H9 (cell line): ENCODE measurements around the gene ABHD12. TPM values are rescaled to one million over a fixed set of nuclear protein-coding genes. Genes with fewer than 3 reads are reported as not detected.

ENCODE experiments used
- DNase-seq: peaks from one replicate; pipeline ENCODE4 v3.0.0-alpha.2; 2017
- H2AFZ ChIP-seq: one replicate; pipeline ENCODE4 v1.6.1; 2013; ENCODE audit warnings: mild to moderate bottlenecking, low read length, control low read depth, moderate library complexity
- H2AK5ac ChIP-seq: 2 replicates; pipeline ENCODE4 v1.6.1; 2013; ENCODE audit warnings: low read length, control low read depth, mixed read lengths; ENCODE audit not compliant: insufficient read length
- H2BK120ac ChIP-seq: one replicate; pipeline ENCODE4 v1.6.1; 2013; ENCODE audit warnings: low read depth, mild to moderate bottlenecking, low read length, control low read depth, inconsistent platforms; ENCODE audit not compliant: poor library complexity, severe bottlenecking
- H2BK12ac ChIP-seq: 2 replicates; pipeline ENCODE4 v1.6.1; 2013; ENCODE audit warnings: low read length, control low read depth, mixed read lengths, low read depth; ENCODE audit not compliant: insufficient read length
- H2BK15ac ChIP-seq: 2 replicates; pipeline ENCODE4 v1.6.1; 2013; ENCODE audit warnings: low read depth, low read length, control low read depth
- H2BK20ac ChIP-seq: one replicate; pipeline ENCODE4 v1.6.1; 2013; ENCODE audit warnings: low read depth, mild to moderate bottlenecking, low read length, control low read depth, inconsistent platforms; ENCODE audit not compliant: poor library complexity, severe bottlenecking
- H2BK5ac ChIP-seq: 2 replicates; pipeline ENCODE4 v1.6.1; 2013; ENCODE audit warnings: low read length, control low read depth, mixed read lengths; ENCODE audit not compliant: insufficient read length
- H3K14ac ChIP-seq: 2 replicates; pipeline ENCODE4 v1.6.1; 2013; ENCODE audit warnings: low read length, control low read depth; ENCODE audit not compliant: insufficient read depth
- H3K18ac ChIP-seq: 2 replicates; pipeline ENCODE4 v1.6.1; 2013; ENCODE audit warnings: low read depth, mild to moderate bottlenecking, mixed read lengths, low read length, control low read depth; ENCODE audit not compliant: insufficient read length
- H3K23ac ChIP-seq: 2 replicates; pipeline ENCODE4 v1.6.1; 2013; ENCODE audit warnings: low read length, control low read depth, mixed read lengths, low read depth; ENCODE audit not compliant: insufficient read length
- H3K23me2 ChIP-seq: 2 replicates; pipeline ENCODE4 v1.6.1; 2013; ENCODE audit warnings: low read depth, mild to moderate bottlenecking, mixed read lengths, low read length, control low read depth; ENCODE audit not compliant: insufficient read length, poor library complexity, severe bottlenecking
- H3K27ac ChIP-seq: 2 replicates; pipeline ENCODE4 v1.5.1; 2013; ENCODE audit warnings: low read length, control low read depth, mixed read lengths, low read depth; ENCODE audit not compliant: insufficient read length
- H3K27me3 ChIP-seq: 2 replicates; pipeline ENCODE4 v1.6.1; 2013; ENCODE audit warnings: low read length, control low read depth, inconsistent platforms; ENCODE audit not compliant: insufficient read depth
- H3K4ac ChIP-seq: 2 replicates; pipeline ENCODE4 v1.6.1; 2013; ENCODE audit warnings: low read depth, mild to moderate bottlenecking, control low read depth, inconsistent platforms, low read length, moderate library complexity
- H3K4me1 ChIP-seq: 2 replicates; pipeline ENCODE4 v1.6.1; 2013; ENCODE audit warnings: low read length, control low read depth, inconsistent platforms; ENCODE audit not compliant: insufficient read depth
- H3K4me2 ChIP-seq: 2 replicates; pipeline ENCODE4 v1.6.1; 2013; ENCODE audit warnings: low read length, control low read depth, mixed read lengths; ENCODE audit not compliant: insufficient read length, insufficient read depth
- H3K56ac ChIP-seq: 2 replicates; pipeline ENCODE4 v1.6.1; 2013; ENCODE audit warnings: low read depth, mild to moderate bottlenecking, mixed read lengths, low read length, control low read depth; ENCODE audit not compliant: insufficient read length
- H3K79me1 ChIP-seq: 2 replicates; pipeline ENCODE4 v1.6.1; 2013; ENCODE audit warnings: low read depth, mild to moderate bottlenecking, moderate library complexity, low read length, control low read depth, inconsistent platforms; ENCODE audit not compliant: insufficient read depth, poor library complexity, severe bottlenecking
- H3K79me2 ChIP-seq: 2 replicates; pipeline ENCODE4 v1.6.1; 2013; ENCODE audit warnings: low read length, control low read depth, inconsistent platforms; ENCODE audit not compliant: insufficient read depth
- H3K9ac ChIP-seq: 2 replicates; pipeline ENCODE4 v1.6.1; 2013; ENCODE audit warnings: low read length, control low read depth, mixed read lengths; ENCODE audit not compliant: insufficient read length; ENCODE audit errors: extremely low read depth
- H3K9me3 ChIP-seq: one replicate; pipeline ENCODE4 v1.6.1; 2013; ENCODE audit warnings: low read depth, low read length, inconsistent platforms; ENCODE audit not compliant: control insufficient read depth
- H3T11ph ChIP-seq: one replicate; pipeline ENCODE4 v1.6.1; 2013; ENCODE audit warnings: mild to moderate bottlenecking, low read length, control low read depth, inconsistent platforms
- H4K20me1 ChIP-seq: one replicate; pipeline ENCODE4 v1.6.1; 2013; ENCODE audit not compliant: control insufficient read depth, insufficient read length, insufficient read depth
- H4K5ac ChIP-seq: 2 replicates; pipeline ENCODE4 v1.6.1; 2013; ENCODE audit warnings: low read depth, mild to moderate bottlenecking, mixed read lengths, low read length, control low read depth; ENCODE audit not compliant: insufficient read length
- H4K8ac ChIP-seq: replicated peaks from 2 replicates; pipeline ENCODE4 v1.6.1; 2013; ENCODE audit warnings: low read length, control low read depth, mixed read lengths, low read depth; ENCODE audit not compliant: insufficient read length
- H4K91ac ChIP-seq: 2 replicates; pipeline ENCODE4 v1.6.1; 2013; ENCODE audit warnings: low read depth, mild to moderate bottlenecking, moderate library complexity, mixed read lengths, low read length, control low read depth; ENCODE audit not compliant: insufficient read length
- H3K27ac Mint-ChIP-seq, 3 experiments: 2 replicates in 2 of 3; 3 replicates in 1 of 3; pipeline ENCODE4 v1.8.0; 2020 to 2021; ENCODE audit warnings: mixed read lengths in 3 of 3, mild to moderate bottlenecking in 1 of 3, moderate library complexity in 1 of 3
- H3K27me3 Mint-ChIP-seq: 2 replicates; pipeline ENCODE4 v1.8.0; 2021; ENCODE audit warnings: low read depth, mild to moderate bottlenecking, moderate library complexity, mixed read lengths
- H3K36me3 Mint-ChIP-seq, 3 experiments: 2 replicates in 2 of 3; 3 replicates in 1 of 3; pipeline ENCODE4 v1.8.0; 2020 to 2021; ENCODE audit warnings: low read depth in 3 of 3, mixed read lengths in 3 of 3; ENCODE audit not compliant: insufficient read depth in 1 of 3
- H3K4me1 Mint-ChIP-seq, 2 experiments: 2 replicates each; pipeline ENCODE4 v1.8.0; 2020; ENCODE audit warnings: mixed read lengths in 2 of 2
- H3K4me3 Mint-ChIP-seq, 2 experiments: 2 replicates in 1 of 2; 3 replicates in 1 of 2; pipeline ENCODE4 v1.8.0; 2020 to 2021; ENCODE audit warnings: mild to moderate bottlenecking in 2 of 2, mixed read lengths in 2 of 2, moderate library complexity in 1 of 2
- H3K9me3 Mint-ChIP-seq, 2 experiments: 2 replicates in 1 of 2; 3 replicates in 1 of 2; pipeline ENCODE4 v1.8.0; 2020; ENCODE audit warnings: mild to moderate bottlenecking in 2 of 2, mixed read lengths in 2 of 2, moderate library complexity in 1 of 2
- CTCF ChIP-seq: fragments of 200-600 bp; sonication (generic); conservative IDR thresholded peaks from 3 replicates; pipeline ENCODE4 v1.8.0; 2021; ENCODE audit warnings: antibody characterized with exemption, mild to moderate bottlenecking
- WGBS: extraction: QIAGEN DNeasy Blood & Tissue Kit; methylation state at CpG from one replicate; pipeline ENCODE4 v1.1.7; 2013; ENCODE audit warnings: missing lambda C conversion rate, low lambda C conversion rate, mixed read lengths; ENCODE audit not compliant: insufficient read length; ENCODE audit errors: extremely low coverage; 5-methylcytosine and 5-hydroxymethylcytosine counted together
- total RNA-seq: library from RNA; stranded (reverse); gene quantifications from 2 replicates; pipeline ENCODE4 v1.2.1, GENCODE V29; 2021

Gene ABHD12
- total RNA-seq, 1 experiment from 2014 or later: 54.4 TPM

GRCh38 chr20:25271486-25272222 is 119.0 kb downstream of the ABHD12 start:
- H2BK12ac ChIP-seq: no peak overlapping the region
- H3K9me3 ChIP-seq: no peaks in the 10 kb centered on the region
- H3K27ac ChIP-seq: no peak overlapping the region
- H4K20me1 ChIP-seq: no peaks in the 10 kb centered on the region
- H3K14ac ChIP-seq: no peak overlapping the region
- H3K4me2 ChIP-seq: no peak overlapping the region
- H3K18ac ChIP-seq: no peak overlapping the region
- H3K27me3 ChIP-seq: no peaks in the 10 kb centered on the region
- H3K9ac ChIP-seq: no peak overlapping the region
- H3K4me1 Mint-ChIP-seq: no peaks in the 10 kb centered on the region
- no peak overlapping the region for H3K4me3 Mint-ChIP-seq
- no peak overlapping the region for H4K5ac ChIP-seq
- H3K79me1 ChIP-seq: no peaks in the 10 kb centered on the region
- TF ChIP-seq CTCF: no peak
- H2BK15ac ChIP-seq: no peak overlapping the region
- H3K4ac ChIP-seq: no peak overlapping the region
- no peaks in the 10 kb centered on the region for H3K4me1 ChIP-seq
- no peaks in the 10 kb centered on the region for H3K23me2 ChIP-seq
- H3K27me3 Mint-ChIP-seq: no peaks in the 10 kb centered on the region
- DNase-seq: no peak
- H2AFZ ChIP-seq: no peak overlapping the region
- no peak overlapping the region for H3K56ac ChIP-seq
- H3T11ph ChIP-seq: no peak overlapping the region
- no CpG with 5 or more reads among the region's 13 CpGs for WGBS
- H3K9me3 Mint-ChIP-seq: no peaks in the 10 kb centered on the region; a peak in 1 of 5 replicates
- H3K36me3 Mint-ChIP-seq: peaks cover 26 to 64% (median 42%) of the 10 kb centered on the region in 3 experiments
- no peak overlapping the region for H4K91ac ChIP-seq
- H2BK120ac ChIP-seq: no peak overlapping the region
- H2BK20ac ChIP-seq: no peak overlapping the region
- no peak overlapping the region; a peak in 1 of 7 replicates for H3K27ac Mint-ChIP-seq
- no peak overlapping the region for H2AK5ac ChIP-seq
- no peak overlapping the region for H4K8ac ChIP-seq
- no peak overlapping the region for H2BK5ac ChIP-seq
- no peak overlapping the region for H3K23ac ChIP-seq
- no peaks in the 10 kb centered on the region for H3K79me2 ChIP-seq
